GM19035 (cell line): ENCODE measurements around the gene KRTAP10-1.
"Not testable (repeated sequence)": the region's sequence is repeated elsewhere in the genome, so short reads cannot be mapped to it uniquely, and the experiment has no call there.

ENCODE experiments used
- ATAC-seq: cut with Tn5 transposase; IDR thresholded peaks from one replicate; pipeline ENCODE4 v1.9.1; 2021; ENCODE audit not compliant: unreplicated experiment

Gene KRTAP10-1

GRCh38 chr21:44571296-44571695, 31.3 kb upstream of the KRTAP10-1 start:
- ATAC-seq: no peak

- ATAC-seq: no peak
Measured at GRCh38 chr21:44569861-44570517, 30.0 kb upstream of the KRTAP10-1 start.

- ATAC-seq: no peak
Measured at GRCh38 chr21:44568667-44569556, 28.9 kb upstream of the KRTAP10-1 start.

- no peak for ATAC-seq
Measured at GRCh38 chr21:44568261-44568660, 28.3 kb upstream of the KRTAP10-1 start.

- no peak for ATAC-seq
Measured at GRCh38 chr21:44567481-44568171, 27.6 kb upstream of the KRTAP10-1 start.

- ATAC-seq: no peak
Measured at GRCh38 chr21:44566403-44566802, 26.4 kb upstream of the KRTAP10-1 start.

GRCh38 chr21:44564886-44565598, 25.0 kb upstream of the KRTAP10-1 start:
- ATAC-seq: no peak

GRCh38 chr21:44564099-44564498, 24.1 kb upstream of the KRTAP10-1 start:
- ATAC-seq: no peak

GRCh38 chr21:44558695-44559094, 18.7 kb upstream of the KRTAP10-1 start, which contains the start of gene KRTAP10-3:
Gene KRTAP10-3 (minus strand): TSS chr21:44558795. CDS start chr21:44558715, 80 bp downstream.
- ATAC-seq: no peak

- ATAC-seq: not testable (repeated sequence)
Measured at GRCh38 chr21:44558329-44558675, 18.3 kb upstream of the KRTAP10-1 start.

GRCh38 chr21:44557491-44558328, 17.7 kb upstream of the KRTAP10-1 start:
- no peak for ATAC-seq

- no peak for ATAC-seq
Measured at GRCh38 chr21:44556879-44557278, 16.9 kb upstream of the KRTAP10-1 start.

- no peak for ATAC-seq
Measured at GRCh38 chr21:44555200-44555875, 15.3 kb upstream of the KRTAP10-1 start.

- no peak for ATAC-seq
Measured at GRCh38 chr21:44552681-44553080, 12.7 kb upstream of the KRTAP10-1 start.

GRCh38 chr21:44552136-44552535, 12.1 kb upstream of the KRTAP10-1 start:
- ATAC-seq: no peak

GRCh38 chr21:44551340-44551961, 11.5 kb upstream of the KRTAP10-1 start, which contains the start of gene KRTAP10-2:
Gene KRTAP10-2 (minus strand): TSS chr21:44551505. CDS start chr21:44551458, 47 bp downstream.
- no peak for ATAC-seq

GRCh38 chr21:44550807-44551206, 10.8 kb upstream of the KRTAP10-1 start:
- no peak for ATAC-seq

- not testable (repeated sequence) for ATAC-seq
Measured at GRCh38 chr21:44550285-44550684, 10.3 kb upstream of the KRTAP10-1 start.
